NCI-H2107 (cell line): ENCODE results near the gene LPCAT1.

Experiments
- DNase-seq: peaks from one replicate; lab custom pipeline; 2025; lab: John Stamatoyannopoulos, UW

LPCAT1 gene

GRCh38 chr5:1443171-1443570, 80.6 kb downstream of the LPCAT1 start:
- no peak for DNase-seq

- no peak for DNase-seq
Observed at GRCh38 chr5:1442222-1443145, 81.3 kb downstream of the LPCAT1 start.

GRCh38 chr5:1441166-1441865, 82.4 kb downstream of the LPCAT1 start:
- DNase-seq: no peak

GRCh38 chr5:1440098-1440493, 83.7 kb downstream of the LPCAT1 start:
- no peak for DNase-seq

GRCh38 chr5:1439388-1440097, 84.2 kb downstream of the LPCAT1 start:
- DNase-seq: no peak

GRCh38 chr5:1438871-1439270, 84.9 kb downstream of the LPCAT1 start:
- DNase-seq: no peak

GRCh38 chr5:1437876-1438559, 85.7 kb downstream of the LPCAT1 start:
- no peak for DNase-seq

- peak; percentile 85 for DNase-seq
Observed at GRCh38 chr5:1437226-1437829, 86.4 kb downstream of the LPCAT1 start.

GRCh38 chr5:1436681-1437080, 87.1 kb downstream of the LPCAT1 start:
- no peak for DNase-seq

- no peak for DNase-seq
Observed at GRCh38 chr5:1436036-1436435, 87.7 kb downstream of the LPCAT1 start.

GRCh38 chr5:1435369-1435768, 88.4 kb downstream of the LPCAT1 start:
- no peak for DNase-seq

- no peak for DNase-seq
Observed at GRCh38 chr5:1432296-1432695, 91.5 kb downstream of the LPCAT1 start.

GRCh38 chr5:1431896-1432295, 91.9 kb downstream of the LPCAT1 start:
- DNase-seq: no peak

GRCh38 chr5:1431021-1431811, 92.5 kb downstream of the LPCAT1 start:
- no peak for DNase-seq

GRCh38 chr5:1430121-1430795, 93.5 kb downstream of the LPCAT1 start:
- no peak for DNase-seq

GRCh38 chr5:1429496-1429895, 94.3 kb downstream of the LPCAT1 start:
- DNase-seq: no peak

- DNase-seq: no peak
Observed at GRCh38 chr5:1429066-1429465, 94.7 kb downstream of the LPCAT1 start.

- no peak for DNase-seq
Observed at GRCh38 chr5:1428107-1428506, 95.7 kb downstream of the LPCAT1 start.

- DNase-seq: no peak
Observed at GRCh38 chr5:1424716-1425115, 99.0 kb downstream of the LPCAT1 start.

- DNase-seq: no peak
Observed at GRCh38 chr5:1423901-1424603, 99.7 kb downstream of the LPCAT1 start.
